A172 (cell line): ENCODE results near the gene HOXA11. TPM values are rescaled to one million over a fixed set of nuclear protein-coding genes. Genes with fewer than 3 reads are reported as not detected.

Experiments
- DNase-seq: peaks from one replicate; pipeline ENCODE4 v3.0.0-alpha.2; 2015; ENCODE audit warnings: low spot score
- total RNA-seq: library from RNA; depleted of rRNA; stranded (reverse); fragments of >200 nt; shearing (Covaris generic); gene quantifications from 2 replicates; pipeline ENCODE4 v1.2.3, GENCODE V29; 2014; rRNA removed

Gene HOXA11
- total RNA-seq, 1 experiment from 2014 or later, result 1.2 TPM

DNA sequence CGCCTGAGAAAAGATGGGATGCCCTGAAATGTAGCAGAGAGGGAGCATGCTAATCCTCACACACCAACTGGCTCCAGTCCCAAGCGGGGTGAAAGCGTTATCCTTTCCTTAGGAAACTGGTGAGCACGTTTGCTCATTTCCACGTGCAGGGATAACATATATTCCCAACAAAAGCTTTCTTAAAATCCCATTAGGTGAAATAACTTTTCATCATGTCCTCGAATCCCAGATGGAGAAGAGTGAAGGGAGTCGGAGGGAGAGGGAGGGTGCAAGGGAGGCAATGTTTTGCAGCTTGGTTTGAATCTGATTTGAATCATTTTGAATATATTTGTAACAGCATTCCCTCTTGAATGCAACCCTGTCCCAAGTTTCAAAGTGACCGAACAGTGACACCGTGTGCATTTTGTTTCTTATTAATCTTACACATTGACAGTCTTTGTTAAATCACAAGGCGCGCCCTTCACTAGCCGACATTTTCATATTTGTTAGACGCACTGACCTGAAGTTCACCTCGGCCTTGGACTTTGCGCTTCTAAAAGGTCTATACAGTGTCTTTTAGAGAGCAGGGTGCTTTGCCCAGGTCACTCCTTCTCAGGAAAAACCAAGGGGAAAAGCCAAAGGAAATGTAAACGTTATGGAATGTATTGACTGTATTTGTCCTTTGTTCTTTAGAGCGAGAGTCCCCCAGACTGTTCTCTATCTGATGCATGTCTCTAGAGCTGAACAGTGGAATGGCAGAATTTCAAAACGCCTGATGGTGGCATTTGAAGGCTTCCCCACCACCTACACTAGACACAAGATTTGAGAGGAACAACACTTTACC is 51.4 kb downstream of the HOXA11 start:
- no peak for DNase-seq

DNA sequence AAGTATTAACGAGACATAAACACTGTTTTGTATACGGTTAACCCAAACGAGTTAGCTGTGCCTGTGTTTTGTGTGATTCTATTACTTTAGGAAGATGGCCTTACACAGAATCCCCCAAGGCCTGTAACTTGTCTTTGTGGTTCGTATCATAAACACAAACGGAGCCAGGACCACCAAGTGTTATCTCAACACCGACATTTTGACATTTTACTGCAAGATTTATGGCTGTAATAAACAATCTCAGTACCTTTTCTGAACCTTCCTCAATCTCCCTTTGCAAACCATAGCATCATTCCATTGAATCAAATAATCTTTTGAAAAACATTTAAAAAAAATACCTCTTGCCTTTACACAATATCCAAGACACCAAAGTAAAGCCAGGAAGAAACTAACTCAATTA is 52.1 kb downstream of the HOXA11 start:
- DNase-seq, result no peak

- no peak for DNase-seq
These were observed 52.8 kb downstream of the HOXA11 start for GRCh38 chr7:27132214-27132613.

DNA sequence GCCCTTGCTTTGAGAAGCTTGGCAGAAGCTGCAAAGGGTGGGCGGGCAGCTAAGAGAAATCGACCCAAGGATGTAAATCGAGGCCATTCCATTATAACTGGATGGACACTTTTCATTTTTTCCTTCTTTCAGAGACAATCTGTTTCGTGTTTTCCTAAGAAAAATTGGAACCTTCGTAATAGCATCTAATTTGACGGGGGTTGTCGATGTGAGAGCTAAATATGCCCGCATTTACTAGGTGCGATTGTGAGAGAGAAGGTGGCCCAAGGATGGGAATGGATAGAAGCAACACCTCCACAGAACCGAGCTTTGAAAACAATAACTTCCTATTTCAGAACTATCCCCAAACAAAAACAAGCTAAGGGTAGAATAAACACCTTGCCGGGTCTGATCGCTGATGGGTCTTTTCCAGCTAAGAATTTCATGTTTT is 53.6 kb downstream of the HOXA11 start:
- no peak for DNase-seq

Other genes with a start within 250 kb of the HOXA11 start
- gene HOXA1, start 89.2 kb downstream of the HOXA11 start, total RNA-seq, result 0.34 TPM in 1 of 2 replicates, not detected in the other
- gene HOXA2, start 82.5 kb downstream of the HOXA11 start, total RNA-seq, result 0.17 TPM in 1 of 2 replicates, not detected in the other
- gene HOXA4, start 54.5 kb downstream of the HOXA11 start, total RNA-seq, result 2.0 and 3.4 TPM in 2 replicates
- 0.98 and 1.9 TPM in 2 replicates for gene HOXA5, start 41.6 kb downstream of the HOXA11 start, total RNA-seq
- gene HOXA6, start 37.5 kb downstream of the HOXA11 start, total RNA-seq, result 0.48 TPM in 1 of 2 replicates, not detected in the other
- gene HOXA3, start 32.6 kb downstream of the HOXA11 start, total RNA-seq, result 0.07 and 0.41 TPM in 2 replicates
- gene HOXA7, start 28.6 kb downstream of the HOXA11 start, total RNA-seq, result not detected in 2 replicates
- gene HOXA9, start 19.7 kb downstream of the HOXA11 start, total RNA-seq, result 74.8 and 88.6 TPM in 2 replicates
- gene HOXA10, start 10.9 kb downstream of the HOXA11 start, total RNA-seq, result 26.4 and 30.7 TPM in 2 replicates
- 3.2 and 4.7 TPM in 2 replicates for gene HOXA13, start 14.9 kb upstream of the HOXA11 start, total RNA-seq
- gene EVX1, start 57.6 kb upstream of the HOXA11 start, total RNA-seq, result not detected in 2 replicates